H1 (cell line): ENCODE measurements around the gene MVD. TPM values are rescaled to one million over a fixed set of nuclear protein-coding genes. Genes with fewer than 3 reads are reported as not detected.

ENCODE experiments used
- BRCA1 ChIP-seq: IDR thresholded peaks from 2 replicates; pipeline ENCODE4 v1.6.1; 2012; ENCODE audit warnings: low read depth, low read length, improper control_type of control experiment
- CHD7 ChIP-seq: fragments of 300-600 bp; sonication (generic); IDR thresholded peaks from 2 replicates; pipeline ENCODE4 v1.7.1; 2012; ENCODE audit warnings: low read length, moderate library complexity, mild to moderate bottlenecking, inconsistent platforms; ENCODE audit not compliant: insufficient replicate concordance
- CTCF ChIP-seq, 3 experiments: IDR thresholded peaks; 1 replicate in 2 of 3; 2 replicates in 1 of 3; pipeline versions ENCODE4 v1.5.1 to v1.6.1; 2011; ENCODE audit warnings: low read length in 3 of 3, mild to moderate bottlenecking in 3 of 3, inconsistent platforms in 2 of 3, low read depth in 1 of 3, moderate library complexity in 1 of 3; ENCODE audit not compliant: insufficient read depth in 1 of 3; ENCODE audit errors: control extremely low read depth in 1 of 3
- FOSL1 ChIP-seq: IDR thresholded peaks from 2 replicates; pipeline ENCODE4 v1.6.1; 2011; ENCODE audit warnings: mild to moderate bottlenecking, low read depth, low read length, moderate library complexity; ENCODE audit not compliant: insufficient read depth
- JUN ChIP-seq: IDR thresholded peaks from 2 replicates; pipeline ENCODE4 v1.6.1; 2011; ENCODE audit warnings: low read depth, mild to moderate bottlenecking, improper control_type of control experiment, low read length
- KDM4A ChIP-seq: IDR thresholded peaks from one replicate; pipeline ENCODE4 v1.7.1; 2012; ENCODE audit warnings: low read depth, mild to moderate bottlenecking, moderate library complexity, low read length, inconsistent platforms; ENCODE audit not compliant: severe bottlenecking
- MAFK ChIP-seq: IDR thresholded peaks from 2 replicates; pipeline ENCODE4 v1.6.1; 2012; ENCODE audit warnings: low read depth, mild to moderate bottlenecking, improper control_type of control experiment, low read length
- RNF2 ChIP-seq: fragments of 200-900, 300-1000 bp; sonication (generic); IDR thresholded peaks from 2 replicates; pipeline ENCODE4 v1.7.1; 2016; ENCODE audit warnings: borderline replicate concordance, low read depth, mild to moderate bottlenecking, antibody characterized with exemption, low read length; ENCODE audit not compliant: poor library complexity, severe bottlenecking; ENCODE audit errors: missing control alignments
- SUZ12 ChIP-seq: fragments of 200-600 bp; sonication (generic); IDR thresholded peaks from 2 replicates; pipeline ENCODE4 v1.6.1; 2012; ENCODE audit warnings: mild to moderate bottlenecking, inconsistent platforms, low read length, moderate library complexity, mixed read lengths
- polyA plus RNA-seq, 7 experiments: library from polyadenylated mRNA; depleted of rRNA in 3 of 7; stranded (reverse) in 5 of 7; unstranded in 2 of 7; fragments of >200 nt in 5 of 7; fragments of 200-250 nt in 2 of 7; gene quantifications; 1 replicate in 5 of 7; 2 replicates in 1 of 7; 4 replicates in 1 of 7; pipeline versions ENCODE4 v1.2.1 to v1.2.3, GENCODE V29; 2011 to 2013; ENCODE audit warnings: missing spikeins in 2 of 7, mixed read lengths in 2 of 7
- total RNA-seq: library from RNA; stranded (reverse); fragmentation: NEBNext Ultra II Directional; extraction: Animal tissue kit (Norgen Biotek cat#: 25700); gene quantifications from 2 replicates; pipeline ENCODE4 v1.2.1, GENCODE V29; 2021

Gene MVD
- total and polyA plus RNA-seq, 2 of the 8 experiments (the other 6 are each of a cell fraction or from before 2014, with no cell fraction given), result 47.2 to 77.3 TPM

- TF ChIP-seq CHD7, result no peak
- no peak for TF ChIP-seq FOSL1
- no peak for TF ChIP-seq RNF2
- no peak for TF ChIP-seq BRCA1
- TF ChIP-seq SUZ12, result no peak
- TF ChIP-seq KDM4A, result no peak
- TF ChIP-seq CTCF (IDR thresholded peaks at IDR 0.05; ENCODE audit: control extremely low read depth in 1 of 3, insufficient read depth in 1 of 3, low read depth in 1 of 3, low read length in 3 of 3), result no peak
- TF ChIP-seq JUN, result no peak
- no peak for TF ChIP-seq MAFK
These were observed 1.4 kb downstream of the MVD start (continued) for GRCh38 chr16:88661468-88661867.
